T-helper 1 cell treated with Interleukin-12 subunit alpha and Interleukin-12 subunit beta and Interleukin-4 antibody, amounts not matched to agents 30 μg/mL and 1 μg/mL, for 36 hours (primary cell): Measurements from ENCODE around the gene ZNF784.
"Not testable (repeated sequence)": the region's sequence is repeated elsewhere in the genome, so short reads cannot be mapped to it uniquely, and the experiment has no call there.

Source experiments
- H3K27ac Mint-ChIP-seq: one replicate; pipeline ENCODE4 v1.8.0; 2021; ENCODE audit warnings: mild to moderate bottlenecking, mixed read lengths
- H3K27me3 Mint-ChIP-seq: one replicate; pipeline ENCODE4 v1.8.0; 2021; ENCODE audit warnings: low read depth, mixed read lengths
- H3K36me3 Mint-ChIP-seq: one replicate; pipeline ENCODE4 v1.8.0; 2021; ENCODE audit warnings: low read depth, mixed read lengths
- H3K4me1 Mint-ChIP-seq: one replicate; pipeline ENCODE4 v1.8.0; 2021; ENCODE audit warnings: low read depth, mixed read lengths
- H3K4me3 Mint-ChIP-seq: one replicate; pipeline ENCODE4 v1.8.0; 2021; ENCODE audit warnings: mild to moderate bottlenecking, moderate library complexity, mixed read lengths
- H3K9me3 Mint-ChIP-seq: one replicate; pipeline ENCODE4 v1.8.0; 2021; ENCODE audit warnings: mixed read lengths

The ZNF784 gene

GRCh38 chr19:55586976-55587668, 37.2 kb downstream of the ZNF784 start:
- no peaks in the 10 kb centered on the region for H3K9me3 Mint-ChIP-seq
- H3K27me3 Mint-ChIP-seq: peaks cover 34% of the 10 kb centered on the region
- peaks cover 9% of the 10 kb centered on the region for H3K4me1 Mint-ChIP-seq
- peaks cover 8% of the 10 kb centered on the region for H3K36me3 Mint-ChIP-seq
- H3K4me3 Mint-ChIP-seq: peak overlapping the region; percentile 69
- H3K27ac Mint-ChIP-seq: no peak overlapping the region

- Mint-ChIP-seq H3K9me3 (no peaks in the 10 kb centered on the region), H3K4me1 (peaks cover 20% of the 10 kb centered on the region), H3K27me3 (peaks cover 34% of the 10 kb centered on the region), H3K4me3 (peak overlapping the region; percentile 7), H3K36me3 (no peaks in the 10 kb centered on the region), H3K27ac (no peak overlapping the region)
Measured at GRCh38 chr19:55585658-55586339, 38.6 kb downstream of the ZNF784 start.

- no peak overlapping the region for H3K4me3 Mint-ChIP-seq
- H3K36me3 Mint-ChIP-seq: no peaks in the 10 kb centered on the region
- H3K9me3 Mint-ChIP-seq: no peaks in the 10 kb centered on the region
- peaks cover 20% of the 10 kb centered on the region for H3K4me1 Mint-ChIP-seq
- peaks cover 34% of the 10 kb centered on the region for H3K27me3 Mint-ChIP-seq
- no peak overlapping the region for H3K27ac Mint-ChIP-seq
Measured at GRCh38 chr19:55584871-55585270, 39.5 kb downstream of the ZNF784 start.

- Mint-ChIP-seq H3K27me3 (peaks cover 34% of the 10 kb centered on the region), H3K4me1 (peaks cover 24% of the 10 kb centered on the region)
- not testable (repeated sequence) for H3K27ac Mint-ChIP-seq, H3K4me3 Mint-ChIP-seq, H3K36me3 Mint-ChIP-seq, H3K9me3 Mint-ChIP-seq
Measured at GRCh38 chr19:55583897-55584296, 40.5 kb downstream of the ZNF784 start.

GRCh38 chr19:55582284-55582683, 42.1 kb downstream of the ZNF784 start:
- Mint-ChIP-seq H3K27me3 (peaks cover 32% of the 10 kb centered on the region), H3K4me1 (peaks cover 22% of the 10 kb centered on the region)
- H3K9me3 Mint-ChIP-seq, H3K36me3 Mint-ChIP-seq, H3K4me3 Mint-ChIP-seq, H3K27ac Mint-ChIP-seq: not testable (repeated sequence)

- Mint-ChIP-seq H3K27ac (no peak overlapping the region), H3K4me3 (no peak overlapping the region), H3K36me3 (peaks cover 8% of the 10 kb centered on the region), H3K27me3 (peaks cover 27% of the 10 kb centered on the region), H3K4me1 (peaks cover 21% of the 10 kb centered on the region), H3K9me3 (no peaks in the 10 kb centered on the region)
Measured at GRCh38 chr19:55581823-55582223, 42.5 kb downstream of the ZNF784 start.

- Mint-ChIP-seq H3K27ac (peak overlapping the region; percentile 71), H3K4me1 (peaks cover 21% of the 10 kb centered on the region)
Measured at GRCh38 chr19:55581145-55581822, 43.1 kb downstream of the ZNF784 start.

GRCh38 chr19:55580628-55581144, 43.7 kb downstream of the ZNF784 start, which contains the start of gene ZNF579:
Gene ZNF579 (minus strand): TSS chr19:55580848. CDS start chr19:55579639, 1,209 bp downstream.
- Mint-ChIP-seq H3K27me3 (peaks cover 16% of the 10 kb centered on the region), H3K4me1 (peaks cover 21% of the 10 kb centered on the region), H3K9me3 (no peaks in the 10 kb centered on the region), H3K36me3 (peaks cover 11% of the 10 kb centered on the region), H3K4me3 (peak within 1 kb of the TSS; percentile 88), H3K27ac (peak within 1 kb of the TSS; percentile 80)

More at GRCh38 chr19:55581145-55581822, 43.1 kb downstream of the ZNF784 start:
- H3K9me3 Mint-ChIP-seq: no peaks in the 10 kb centered on the region
- H3K36me3 Mint-ChIP-seq: peaks cover 11% of the 10 kb centered on the region
- peak overlapping the region; percentile 88 for H3K4me3 Mint-ChIP-seq
- peaks cover 22% of the 10 kb centered on the region for H3K27me3 Mint-ChIP-seq

GRCh38 chr19:55579766-55580621, 44.4 kb downstream of the ZNF784 start:
- Mint-ChIP-seq H3K9me3 (no peaks in the 10 kb centered on the region), H3K4me3 (peak overlapping the region; percentile 88), H3K27me3 (peaks cover 9% of the 10 kb centered on the region), H3K27ac (peak overlapping the region; percentile 80), H3K36me3 (peaks cover 11% of the 10 kb centered on the region), H3K4me1 (peaks cover 17% of the 10 kb centered on the region)

- peak overlapping the region; percentile 80 for H3K27ac Mint-ChIP-seq
- H3K36me3 Mint-ChIP-seq: peaks cover 11% of the 10 kb centered on the region
- peak overlapping the region; percentile 88 for H3K4me3 Mint-ChIP-seq
- H3K4me1 Mint-ChIP-seq: peaks cover 17% of the 10 kb centered on the region
- H3K27me3 Mint-ChIP-seq: no peaks in the 10 kb centered on the region
- H3K9me3 Mint-ChIP-seq: no peaks in the 10 kb centered on the region
Measured at GRCh38 chr19:55578761-55579747, 45.3 kb downstream of the ZNF784 start.

GRCh38 chr19:55578031-55578760, 46.2 kb downstream of the ZNF784 start:
- H3K4me1 Mint-ChIP-seq: peaks cover 17% of the 10 kb centered on the region

GRCh38 chr19:55576746-55577145, 47.6 kb downstream of the ZNF784 start:
- peak overlapping the region; percentile 17 for H3K27ac Mint-ChIP-seq
- peak overlapping the region; percentile 29 for H3K4me3 Mint-ChIP-seq
- no peaks in the 10 kb centered on the region for H3K9me3 Mint-ChIP-seq
- H3K36me3 Mint-ChIP-seq: peaks cover 11% of the 10 kb centered on the region
- H3K4me1 Mint-ChIP-seq: peaks cover 13% of the 10 kb centered on the region
- H3K27me3 Mint-ChIP-seq: no peaks in the 10 kb centered on the region

More at GRCh38 chr19:55578031-55578760, 46.2 kb downstream of the ZNF784 start:
- Mint-ChIP-seq H3K4me3 (no peak overlapping the region), H3K27me3 (no peaks in the 10 kb centered on the region), H3K9me3 (no peaks in the 10 kb centered on the region), H3K36me3 (peaks cover 11% of the 10 kb centered on the region), H3K27ac (no peak overlapping the region)
